NT2/D1 (cell line): ENCODE results near the gene SMOC2.

Source experiments
- SUZ12 ChIP-seq: IDR thresholded peaks from 2 replicates; pipeline ENCODE4 v1.6.1; 2011; ENCODE audit not compliant: insufficient read length, insufficient read depth; ENCODE audit errors: extremely low read depth
- YY1 ChIP-seq: IDR thresholded peaks from 2 replicates; pipeline ENCODE4 v1.6.1; 2011; ENCODE audit not compliant: insufficient read length, insufficient read depth
- ZNF274 ChIP-seq: IDR thresholded peaks from 2 replicates; pipeline ENCODE4 v1.6.1; 2011; ENCODE audit warnings: mild to moderate bottlenecking, low read depth, low read length

DNA sequence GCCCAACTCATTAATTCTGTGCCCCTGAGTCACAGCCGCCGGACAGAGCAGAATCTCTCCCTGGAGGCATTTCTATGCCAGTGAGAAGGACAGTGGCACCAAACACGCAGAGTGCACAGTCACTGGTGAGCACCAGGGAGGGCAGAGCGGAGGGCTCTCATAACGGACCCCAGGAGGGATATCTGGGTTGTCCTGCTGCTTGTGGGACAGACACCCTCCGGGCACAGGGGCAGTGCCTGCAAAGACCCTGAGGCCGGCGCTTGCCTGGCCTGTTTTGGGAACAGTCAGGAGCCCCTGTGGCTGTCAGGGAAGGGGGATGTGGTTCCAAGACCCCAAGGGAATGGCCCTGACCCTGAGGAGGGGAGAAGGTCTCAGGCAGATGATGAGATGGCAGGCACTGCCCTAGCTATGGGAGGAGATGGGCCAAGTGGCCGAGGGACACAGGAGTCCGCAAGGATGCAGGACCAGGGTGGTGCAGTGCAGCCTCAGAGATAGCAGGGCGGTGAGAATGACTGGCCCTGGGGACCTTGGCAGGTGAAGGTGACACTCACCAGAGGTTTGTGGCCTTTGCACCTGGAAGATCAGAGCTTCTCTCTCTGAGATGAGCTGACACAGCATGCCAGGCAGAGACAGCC is 270.8 kb downstream of the SMOC2 start:
- no peak for TF ChIP-seq ZNF274
- TF ChIP-seq SUZ12 = no peak
- no peak for TF ChIP-seq YY1
